BJ (cell line): ENCODE results near the gene HSPA5. TPM values are rescaled to one million over a fixed set of nuclear protein-coding genes. Genes with fewer than 3 reads are reported as not detected.
A peak's percentile ranks its signal among the peaks of the same experiment; 100 is the strongest.
"Not testable (repeated sequence)": the region's sequence is repeated elsewhere in the genome, so short reads cannot be mapped to it uniquely, and the experiment has no call there.

ENCODE experiments used
- CTCF ChIA-PET: fragments of 350-600 bp; formaldehyde crosslinking; extraction: SDS; loops from one replicate; lab custom pipeline; 2021; ENCODE audit warnings: antibody characterized with exemption, inconsistent platforms; lab: Yijun Ruan, JAX
- POLR2A ChIA-PET: fragments of 300-600 bp; sonication (Branson Sonifier 250); formaldehyde crosslinking; extraction: SDS; loops from one replicate; lab custom pipeline; 2021; ENCODE audit warnings: antibody characterized with exemption; lab: Charles Lee
- DNase-seq: peaks from one replicate; pipeline ENCODE4 v3.0.0-alpha.2; 2011; ENCODE audit warnings: low read depth
- H3K27me3 ChIP-seq: 2 replicates; pipeline ENCODE4 v1.6.0; 2011; ENCODE audit warnings: low read length; ENCODE audit not compliant: control insufficient read depth, insufficient read depth
- H3K36me3 ChIP-seq: 2 replicates; pipeline ENCODE4 v1.5.1; 2011; ENCODE audit warnings: low read length; ENCODE audit not compliant: control insufficient read depth, insufficient read depth
- H3K4me3 ChIP-seq: 2 replicates; pipeline ENCODE4 v1.5.1; 2011; ENCODE audit warnings: low read depth, mild to moderate bottlenecking, control low read depth, low read length
- CTCF ChIP-seq: IDR thresholded peaks from 2 replicates; pipeline ENCODE4 v1.5.1; 2011; ENCODE audit warnings: low read depth, mild to moderate bottlenecking, control low read depth, inconsistent platforms, low read length, moderate library complexity; ENCODE audit not compliant: insufficient read depth
- polyA minus RNA-seq: library from RNA; depleted of rRNA, polyadenylated mRNA; stranded (reverse); fragments of >200 nt; gene quantifications from 2 replicates; pipeline ENCODE4 v1.2.3, GENCODE V29; 2011; rRNA and poly(A)+ RNA removed
- polyA plus RNA-seq: library from polyadenylated mRNA; depleted of rRNA; stranded (reverse); fragments of >200 nt; gene quantifications from 2 replicates; pipeline ENCODE4 v1.2.3, GENCODE V29; 2011; rRNA removed

Gene HSPA5
- polyA plus RNA-seq (215 and 305 TPM in 2 replicates), polyA minus RNA-seq (140 and 185 TPM in 2 replicates)

- peak; percentile 99 for DNase-seq
- ChIA-PET CTCF (no interaction called here), POLR2A (interaction anchor here (0.5 to 0.9 kb wide), 7 partner anchors 20 to 385 kb away, joined by 3 to 7 read pairs (median 3); partner anchors contain the start of gene GAPVD1)
- H3K4me3 ChIP-seq: peak within 1 kb of the TSS; percentile 89
- peaks cover 8% of the 10 kb centered on the region for H3K36me3 ChIP-seq
- TF ChIP-seq CTCF: peak; percentile 30; the same call in 1 of the 2 replicates
- H3K27me3 ChIP-seq: no peaks in the 10 kb centered on the region
These were observed at the start of gene HSPA5 for GRCh38 chr9:125241000-125241862. HSPA5 (minus strand) TSS chr9:125241343; CDS start chr9:125241126, 217 bp downstream.

DNA sequence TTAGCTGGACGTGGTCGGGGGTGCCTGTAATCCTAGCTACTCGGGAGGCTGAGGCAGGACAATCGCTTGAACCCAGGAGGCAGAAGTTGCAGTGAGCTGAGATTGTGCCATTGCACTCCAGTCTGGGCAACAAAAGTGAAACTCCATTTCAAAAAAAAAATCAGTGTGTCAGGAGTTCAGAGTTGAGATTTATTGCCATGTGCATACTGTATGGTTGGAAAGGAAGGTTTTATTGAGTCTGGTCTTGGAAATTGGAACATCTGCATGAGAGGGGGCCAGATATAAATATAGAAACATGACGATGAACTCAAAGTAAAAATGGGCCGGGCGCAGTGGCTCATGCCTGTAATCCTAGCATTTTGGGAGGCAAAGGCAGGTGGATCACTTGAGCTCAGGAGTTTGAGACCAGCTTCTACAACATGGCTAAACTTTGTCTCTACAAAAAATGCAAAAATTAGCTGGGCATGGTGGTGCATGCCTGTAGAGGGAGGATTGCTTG is 45.8 kb upstream of the HSPA5 start:
- H3K27me3 ChIP-seq, POLR2A ChIA-PET, DNase-seq, H3K36me3 ChIP-seq, H3K4me3 ChIP-seq: not testable (repeated sequence)
- CTCF ChIA-PET: interaction anchor here (1.1 kb wide), 1 partner anchor 10 kb away, joined by 3 read pairs; no protein-coding TSS in a partner anchor

DNA sequence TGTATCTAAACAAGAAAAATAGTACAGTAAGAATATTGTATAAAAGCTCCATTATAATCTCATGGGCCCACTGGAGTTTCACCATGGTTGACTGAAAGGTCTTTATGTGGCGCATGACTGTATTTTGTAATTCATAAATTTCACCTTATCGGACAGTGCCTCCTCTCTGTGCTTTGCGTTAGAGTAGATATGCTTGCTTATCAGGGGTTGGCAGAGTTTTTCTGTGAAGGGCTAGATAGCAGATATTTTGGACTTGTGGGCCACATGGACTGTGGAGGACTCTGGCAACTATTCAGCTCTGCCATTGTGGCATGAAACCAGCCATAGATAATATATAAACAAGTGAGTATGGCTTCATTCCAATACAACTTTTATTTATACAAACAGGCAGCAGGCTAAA is 43.7 kb upstream of the HSPA5 start:
- no peak overlapping the region for H3K4me3 ChIP-seq
- no peaks in the 10 kb centered on the region for H3K36me3 ChIP-seq
- no peak for TF ChIP-seq CTCF
- ChIA-PET CTCF (no interaction called here), POLR2A (no interaction called here)
- DNase-seq: no peak
- no peaks in the 10 kb centered on the region for H3K27me3 ChIP-seq

- Histone ChIP-seq H3K27me3 (no peaks in the 10 kb centered on the region), H3K36me3 (no peaks in the 10 kb centered on the region; the same call in 1 of the 2 replicates), H3K4me3 (no peak overlapping the region)
- TF ChIP-seq CTCF: no peak
- POLR2A ChIA-PET: no interaction called here
- no peak for DNase-seq
- CTCF ChIA-PET: interaction anchor here (1.1 to 1.2 kb wide), 2 partner anchors 24 kb away, joined by 3 read pairs; no protein-coding TSS in a partner anchor
These were observed 39.8 kb upstream of the HSPA5 start for GRCh38 chr9:125280945-125281344.

DNA sequence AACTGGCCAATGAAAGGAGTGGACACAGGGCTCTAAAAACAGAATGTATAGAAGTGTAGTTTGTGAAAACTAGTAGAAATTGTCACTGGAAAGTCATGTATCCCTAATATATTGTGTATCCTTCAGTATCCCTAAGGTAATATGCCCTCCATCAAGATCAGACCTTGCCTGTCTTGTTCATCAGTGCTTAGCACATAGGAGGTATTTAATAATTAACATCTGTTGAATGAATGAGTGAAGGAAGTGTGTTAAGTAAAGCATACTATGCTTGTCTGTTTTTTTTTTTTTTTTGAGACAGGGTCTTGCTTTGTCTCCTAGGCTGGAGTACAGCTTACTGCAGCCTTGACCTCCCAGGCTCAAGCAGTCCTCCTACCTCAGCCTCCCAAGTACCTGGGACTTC is 36.3 kb upstream of the HSPA5 start:
- POLR2A ChIA-PET: no interaction called here
- CTCF ChIA-PET: interaction anchor here (1.2 kb wide), 1 partner anchor 10 kb away, joined by 3 read pairs; no protein-coding TSS in a partner anchor

More for the DNA sequence above, 36.3 kb upstream of the HSPA5 start:
- no peak for DNase-seq
- TF ChIP-seq CTCF: no peak
- H3K36me3 ChIP-seq: no peaks in the 10 kb centered on the region; the same call in 1 of the 2 replicates
- H3K4me3 ChIP-seq: no peak overlapping the region
- H3K27me3 ChIP-seq: no peaks in the 10 kb centered on the region
